Caco-2 (cell line): ENCODE results near the gene AP2A2. TPM values are rescaled to one million over a fixed set of nuclear protein-coding genes. Genes with fewer than 3 reads are reported as not detected.

ENCODE experiments used
- BruUV-seq: library from RNA; stranded (reverse); fragments of 400-500 nt; replicated peaks from 2 replicates; lab custom pipeline; 2021; lab: Mats Ljungman, UMichigan
- CTCF ChIA-PET: fragments of 300-600 bp; sonication (Branson Sonifier 250); formaldehyde crosslinking; loops from one replicate; lab custom pipeline; 2022; ENCODE audit warnings: antibody characterized with exemption; lab: Charles Lee
- POLR2A ChIA-PET: fragments of 300-600 bp; sonication (Branson Sonifier 250); formaldehyde crosslinking; loops from one replicate; lab custom pipeline; 2022; ENCODE audit warnings: antibody characterized with exemption; lab: Charles Lee
- DNase-seq, 2 experiments: peaks; one replicate each; pipeline versions ENCODE4 v3.0.0 to v3.0.0-alpha.2; 2020 to 2022
- H3K27me3 ChIP-seq: replicated peaks from 2 replicates; pipeline ENCODE4 v1.6.0; 2011; ENCODE audit warnings: low read length; ENCODE audit not compliant: control insufficient read depth, insufficient read depth
- H3K36me3 ChIP-seq: 2 replicates; pipeline ENCODE4 v1.5.1; 2011; ENCODE audit warnings: low read length; ENCODE audit not compliant: control insufficient read depth, insufficient read depth
- H3K4me1 ChIP-seq: fragments of 250-450 bp; sonication (Bioruptor Pico); 2 replicates; pipeline ENCODE4 v1.5.1; 2020; ENCODE audit warnings: mild to moderate bottlenecking
- H3K4me3 ChIP-seq: 2 replicates; pipeline ENCODE4 v1.5.1; 2011; ENCODE audit warnings: low read depth, mild to moderate bottlenecking, control low read depth, low read length
- H3K9me3 ChIP-seq: fragments of 250-450 bp; sonication (Bioruptor Pico); 2 replicates; pipeline ENCODE4 v1.5.1; 2020; ENCODE audit warnings: mild to moderate bottlenecking, moderate library complexity
- H3K27ac Mint-ChIP-seq: one replicate; pipeline ENCODE4 v1.8.0; 2022; ENCODE audit warnings: mixed read lengths; ENCODE audit not compliant: unreplicated experiment
- H3K27me3 Mint-ChIP-seq: one replicate; pipeline ENCODE4 v1.8.0; 2022; ENCODE audit warnings: mixed read lengths; ENCODE audit not compliant: insufficient read depth, unreplicated experiment
- H3K36me3 Mint-ChIP-seq: one replicate; pipeline ENCODE4 v1.8.0; 2022; ENCODE audit warnings: mild to moderate bottlenecking, mixed read lengths; ENCODE audit not compliant: insufficient read depth, unreplicated experiment
- H3K4me1 Mint-ChIP-seq: one replicate; pipeline ENCODE4 v1.8.0; 2022; ENCODE audit warnings: low read depth, mixed read lengths; ENCODE audit not compliant: unreplicated experiment
- H3K4me3 Mint-ChIP-seq: one replicate; pipeline ENCODE4 v1.8.0; 2022; ENCODE audit warnings: mild to moderate bottlenecking, moderate library complexity, mixed read lengths; ENCODE audit not compliant: unreplicated experiment
- H3K9me3 Mint-ChIP-seq: one replicate; pipeline ENCODE4 v1.8.0; 2022; ENCODE audit warnings: mixed read lengths; ENCODE audit not compliant: unreplicated experiment
- CTCF ChIP-seq, 2 experiments: fragments of 200-600 bp in 1 of 2; IDR thresholded peaks; 1 replicate in 1 of 2; 2 replicates in 1 of 2; pipeline versions ENCODE4 v1.5.1 to v1.8.0; 2011 to 2022; ENCODE audit warnings: antibody characterized with exemption in 1 of 2, control low read depth in 1 of 2, inconsistent platforms in 1 of 2, low read depth in 1 of 2, low read length in 1 of 2, mild to moderate bottlenecking in 1 of 2, moderate library complexity in 1 of 2; ENCODE audit not compliant: insufficient read depth in 1 of 2, severe bottlenecking in 1 of 2, unreplicated experiment in 1 of 2
- intact Hi-C: fragments of 100-400 bp; cut with micrococcal nuclease; formaldehyde crosslinking; loops from one replicate; pipeline ENCODE4 v1.10.0; 2022; ENCODE audit not compliant: unreplicated experiment
- total RNA-seq: library from RNA; stranded (reverse); gene quantifications from 2 replicates; pipeline ENCODE4 v1.2.3, GENCODE V29; 2022

The AP2A2 gene
- total RNA-seq, 1 experiment from 2014 or later, result 130 TPM

- Histone ChIP-seq H3K9me3 (peaks cover 13% of the 10 kb centered on the region; the same call in 1 of the 2 replicates), H3K36me3 (peaks cover 3% of the 10 kb centered on the region), H3K27me3 (no peaks in the 10 kb centered on the region), H3K4me1 (peaks cover 44% of the 10 kb centered on the region), H3K4me3 (no peak overlapping the region)
- H3K36me3 Mint-ChIP-seq, result peaks cover 86% of the 10 kb centered on the region
- no TSS peak for BruUV-seq
- no peaks in the 10 kb centered on the region for H3K27me3 Mint-ChIP-seq
- no peak for TF ChIP-seq CTCF (IDR thresholded peaks at IDR 0.05; ENCODE audit: insufficient read depth in 1 of 2, low read depth in 1 of 2, low read length in 1 of 2, severe bottlenecking in 1 of 2, unreplicated experiment in 1 of 2)
- peak overlapping the region; percentile 28 for H3K4me3 Mint-ChIP-seq
- POLR2A ChIA-PET, result no interaction called here
- H3K9me3 Mint-ChIP-seq, result peaks cover 10% of the 10 kb centered on the region
- peaks cover 53% of the 10 kb centered on the region for H3K4me1 Mint-ChIP-seq
- H3K27ac Mint-ChIP-seq, result peak overlapping the region; percentile 77
- CTCF ChIA-PET, result interaction anchor here (1.2 kb wide), 1 partner anchor 11 kb away, joined by 3 read pairs; no protein-coding TSS in a partner anchor
- intact Hi-C loops, result no loop called here
- no peak for DNase-seq
Measured at GRCh38 chr11:944711-945470, 19.2 kb downstream of the AP2A2 start.

GRCh38 chr11:945986-946385 is 20.3 kb downstream of the AP2A2 start:
- Histone ChIP-seq H3K27me3 (no peaks in the 10 kb centered on the region), H3K36me3 (peaks cover 3% of the 10 kb centered on the region), H3K9me3 (peaks cover 14% of the 10 kb centered on the region; the same call in 1 of the 2 replicates), H3K4me3 (no peak overlapping the region), H3K4me1 (peaks cover 41% of the 10 kb centered on the region)
- H3K27me3 Mint-ChIP-seq, result no peaks in the 10 kb centered on the region
- TF ChIP-seq CTCF (IDR thresholded peaks at IDR 0.05; ENCODE audit: insufficient read depth in 1 of 2, low read depth in 1 of 2, low read length in 1 of 2, severe bottlenecking in 1 of 2, unreplicated experiment in 1 of 2), result no peak
- H3K27ac Mint-ChIP-seq, result peak overlapping the region; percentile 77
- H3K4me1 Mint-ChIP-seq, result peaks cover 43% of the 10 kb centered on the region
- intact Hi-C loops, result no loop called here
- peaks cover 85% of the 10 kb centered on the region for H3K36me3 Mint-ChIP-seq
- CTCF ChIA-PET, result interaction anchor here (1.4 kb wide), 1 partner anchor 14 kb away, joined by 6 read pairs; no protein-coding TSS in a partner anchor
- no peak for DNase-seq
- POLR2A ChIA-PET, result no interaction called here
- peaks cover 10% of the 10 kb centered on the region for H3K9me3 Mint-ChIP-seq
- BruUV-seq, result no TSS peak
- no peak overlapping the region for H3K4me3 Mint-ChIP-seq

- Mint-ChIP-seq H3K27ac (peak overlapping the region; percentile 42), H3K36me3 (peaks cover 95% of the 10 kb centered on the region), H3K9me3 (peaks cover 10% of the 10 kb centered on the region), H3K4me3 (no peak overlapping the region), H3K27me3 (no peaks in the 10 kb centered on the region), H3K4me1 (peaks cover 38% of the 10 kb centered on the region)
- DNase-seq, result no peak
- no peak overlapping the region for H3K4me3 ChIP-seq
- H3K27me3 ChIP-seq, result no peaks in the 10 kb centered on the region
- H3K4me1 ChIP-seq, result peaks cover 36% of the 10 kb centered on the region
- peaks cover 14% of the 10 kb centered on the region; the same call in 1 of the 2 replicates for H3K9me3 ChIP-seq
- TF ChIP-seq CTCF (IDR thresholded peaks at IDR 0.05; ENCODE audit: insufficient read depth in 1 of 2, low read depth in 1 of 2, low read length in 1 of 2, severe bottlenecking in 1 of 2, unreplicated experiment in 1 of 2), result no peak
- H3K36me3 ChIP-seq, result peaks cover 3% of the 10 kb centered on the region
- ChIA-PET CTCF (no interaction called here), POLR2A (no interaction called here)
- intact Hi-C loops, result no loop called here
- BruUV-seq, result no TSS peak
Measured at GRCh38 chr11:947744-948143, 22.1 kb downstream of the AP2A2 start.
